Activated naive CD4-positive, alpha-beta T cell treated with anti-CD3 and anti-CD28 coated beads, Interleukin-2, amount 10 ng/mL, durations not matched to agents 7 days and 5 days (primary cell): ENCODE results near the gene RXRA.

Source experiments
- CTCF ChIA-PET: fragments of 350-600 bp; sonication (Branson Sonifier 250); formaldehyde crosslinking; loops from one replicate; lab custom pipeline; 2021; ENCODE audit warnings: antibody characterized with exemption; lab: Charles Lee
- DNase-seq: peaks from one replicate; pipeline ENCODE4 v3.0.0-alpha.2; 2020
- H3K27ac Mint-ChIP-seq: one replicate; pipeline ENCODE4 v1.8.0; 2021; ENCODE audit warnings: mild to moderate bottlenecking, moderate library complexity, mixed read lengths
- H3K27me3 Mint-ChIP-seq: one replicate; pipeline ENCODE4 v1.8.0; 2021; ENCODE audit warnings: mild to moderate bottlenecking, mixed read lengths
- H3K36me3 Mint-ChIP-seq: one replicate; pipeline ENCODE4 v1.8.0; 2021; ENCODE audit warnings: mixed read lengths
- H3K4me1 Mint-ChIP-seq: one replicate; pipeline ENCODE4 v1.8.0; 2021; ENCODE audit warnings: mixed read lengths
- H3K4me3 Mint-ChIP-seq: one replicate; pipeline ENCODE4 v1.8.0; 2021; ENCODE audit warnings: mild to moderate bottlenecking, moderate library complexity, mixed read lengths
- H3K9me3 Mint-ChIP-seq: one replicate; pipeline ENCODE4 v1.8.0; 2021; ENCODE audit warnings: mixed read lengths

RXRA gene

GRCh38 chr9:134372581-134373267 is 46.5 kb downstream of the RXRA start:
- CTCF ChIA-PET: no interaction called here
- H3K27me3 Mint-ChIP-seq: peaks cover 14% of the 10 kb centered on the region
- H3K4me3 Mint-ChIP-seq: no peak overlapping the region
- H3K4me1 Mint-ChIP-seq: no peaks in the 10 kb centered on the region
- no peak for DNase-seq
- no peak overlapping the region for H3K27ac Mint-ChIP-seq
- H3K36me3 Mint-ChIP-seq: no peaks in the 10 kb centered on the region
- H3K9me3 Mint-ChIP-seq: no peaks in the 10 kb centered on the region

- H3K27ac Mint-ChIP-seq: no peak overlapping the region
- H3K4me1 Mint-ChIP-seq: no peaks in the 10 kb centered on the region
- H3K4me3 Mint-ChIP-seq: no peak overlapping the region
- no peaks in the 10 kb centered on the region for H3K9me3 Mint-ChIP-seq
- peaks cover 14% of the 10 kb centered on the region for H3K27me3 Mint-ChIP-seq
- DNase-seq: no peak
- CTCF ChIA-PET: no interaction called here
- H3K36me3 Mint-ChIP-seq: no peaks in the 10 kb centered on the region
Measured at GRCh38 chr9:134373269-134373668, 47.0 kb downstream of the RXRA start.

GRCh38 chr9:134373953-134374300 is 47.7 kb downstream of the RXRA start:
- no peaks in the 10 kb centered on the region for H3K36me3 Mint-ChIP-seq
- H3K27ac Mint-ChIP-seq: no peak overlapping the region
- DNase-seq: no peak
- H3K27me3 Mint-ChIP-seq: peaks cover 14% of the 10 kb centered on the region
- no peaks in the 10 kb centered on the region for H3K9me3 Mint-ChIP-seq
- CTCF ChIA-PET: no interaction called here
- H3K4me1 Mint-ChIP-seq: no peaks in the 10 kb centered on the region
- no peak overlapping the region for H3K4me3 Mint-ChIP-seq

- CTCF ChIA-PET: no interaction called here
- H3K27ac Mint-ChIP-seq: no peak overlapping the region
Measured at GRCh38 chr9:134374301-134375010, 48.2 kb downstream of the RXRA start.

GRCh38 chr9:134375011-134375390 is 48.7 kb downstream of the RXRA start:
- Mint-ChIP-seq H3K27ac (no peak overlapping the region), H3K4me3 (no peak overlapping the region), H3K9me3 (no peaks in the 10 kb centered on the region), H3K36me3 (no peaks in the 10 kb centered on the region), H3K4me1 (no peaks in the 10 kb centered on the region), H3K27me3 (peaks cover 14% of the 10 kb centered on the region)
- CTCF ChIA-PET: no interaction called here
- no peak for DNase-seq

More at GRCh38 chr9:134374301-134375010, 48.2 kb downstream of the RXRA start:
- Mint-ChIP-seq H3K27me3 (peaks cover 14% of the 10 kb centered on the region), H3K4me3 (no peak overlapping the region), H3K4me1 (no peaks in the 10 kb centered on the region), H3K36me3 (no peaks in the 10 kb centered on the region), H3K9me3 (no peaks in the 10 kb centered on the region)
- DNase-seq: no peak

GRCh38 chr9:134375430-134376385 is 49.5 kb downstream of the RXRA start:
- no peak overlapping the region for H3K4me3 Mint-ChIP-seq
- H3K9me3 Mint-ChIP-seq: no peaks in the 10 kb centered on the region
- H3K4me1 Mint-ChIP-seq: no peaks in the 10 kb centered on the region
- CTCF ChIA-PET: no interaction called here
- H3K27ac Mint-ChIP-seq: no peak overlapping the region
- DNase-seq: no peak
- H3K27me3 Mint-ChIP-seq: peaks cover 18% of the 10 kb centered on the region
- no peaks in the 10 kb centered on the region for H3K36me3 Mint-ChIP-seq

- Mint-ChIP-seq H3K36me3 (no peaks in the 10 kb centered on the region), H3K4me1 (peaks cover 5% of the 10 kb centered on the region), H3K27ac (no peak overlapping the region), H3K4me3 (no peak overlapping the region), H3K27me3 (peaks cover 26% of the 10 kb centered on the region), H3K9me3 (no peaks in the 10 kb centered on the region)
- no peak for DNase-seq
- CTCF ChIA-PET: interaction anchor here (1.2 kb wide), 1 partner anchor 15 kb away, joined by 3 read pairs; no protein-coding TSS in a partner anchor
Measured at GRCh38 chr9:134376386-134377142, 50.3 kb downstream of the RXRA start.

GRCh38 chr9:134377143-134377484 is 50.9 kb downstream of the RXRA start:
- H3K9me3 Mint-ChIP-seq: no peaks in the 10 kb centered on the region

GRCh38 chr9:134377976-134378375 is 51.7 kb downstream of the RXRA start:
- H3K27ac Mint-ChIP-seq: no peak overlapping the region
- H3K27me3 Mint-ChIP-seq: peaks cover 35% of the 10 kb centered on the region
- DNase-seq: no peak
- H3K36me3 Mint-ChIP-seq: no peaks in the 10 kb centered on the region
- no peak overlapping the region for H3K4me3 Mint-ChIP-seq
- CTCF ChIA-PET: interaction anchor here (1.2 kb wide), 1 partner anchor 13 kb away, joined by 3 read pairs; no protein-coding TSS in a partner anchor
- H3K4me1 Mint-ChIP-seq: peaks cover 20% of the 10 kb centered on the region
- no peaks in the 10 kb centered on the region for H3K9me3 Mint-ChIP-seq

More at GRCh38 chr9:134377143-134377484, 50.9 kb downstream of the RXRA start:
- Mint-ChIP-seq H3K4me1 (peaks cover 11% of the 10 kb centered on the region), H3K4me3 (no peak overlapping the region), H3K27me3 (peaks cover 32% of the 10 kb centered on the region), H3K36me3 (no peaks in the 10 kb centered on the region), H3K27ac (no peak overlapping the region)
- CTCF ChIA-PET: interaction anchor here (1.2 kb wide), 1 partner anchor 14 kb away, joined by 3 read pairs; no protein-coding TSS in a partner anchor
- no peak for DNase-seq

GRCh38 chr9:134378901-134379338 is 52.7 kb downstream of the RXRA start:
- CTCF ChIA-PET: no interaction called here

GRCh38 chr9:134379831-134380365 is 53.6 kb downstream of the RXRA start:
- H3K9me3 Mint-ChIP-seq: no peaks in the 10 kb centered on the region
- no peak overlapping the region for H3K4me3 Mint-ChIP-seq
- H3K4me1 Mint-ChIP-seq: peaks cover 20% of the 10 kb centered on the region
- CTCF ChIA-PET: no interaction called here
- no peak for DNase-seq
- H3K27me3 Mint-ChIP-seq: peaks cover 40% of the 10 kb centered on the region
- no peaks in the 10 kb centered on the region for H3K36me3 Mint-ChIP-seq
- H3K27ac Mint-ChIP-seq: no peak overlapping the region

More at GRCh38 chr9:134378901-134379338, 52.7 kb downstream of the RXRA start:
- Mint-ChIP-seq H3K9me3 (no peaks in the 10 kb centered on the region), H3K27ac (no peak overlapping the region), H3K4me1 (peaks cover 20% of the 10 kb centered on the region), H3K4me3 (no peak overlapping the region), H3K27me3 (peaks cover 36% of the 10 kb centered on the region), H3K36me3 (no peaks in the 10 kb centered on the region)
- DNase-seq: no peak

GRCh38 chr9:134380542-134381271 is 54.5 kb downstream of the RXRA start:
- no peak overlapping the region for H3K4me3 Mint-ChIP-seq

GRCh38 chr9:134381272-134381661 is 55.0 kb downstream of the RXRA start:
- Mint-ChIP-seq H3K4me1 (peaks cover 20% of the 10 kb centered on the region), H3K36me3 (no peaks in the 10 kb centered on the region), H3K27me3 (peaks cover 33% of the 10 kb centered on the region), H3K27ac (no peak overlapping the region), H3K4me3 (no peak overlapping the region), H3K9me3 (no peaks in the 10 kb centered on the region)
- no peak for DNase-seq
- CTCF ChIA-PET: no interaction called here

More at GRCh38 chr9:134380542-134381271, 54.5 kb downstream of the RXRA start:
- Mint-ChIP-seq H3K36me3 (no peaks in the 10 kb centered on the region), H3K9me3 (no peaks in the 10 kb centered on the region), H3K27ac (no peak overlapping the region), H3K4me1 (peaks cover 20% of the 10 kb centered on the region), H3K27me3 (peaks cover 34% of the 10 kb centered on the region)
- CTCF ChIA-PET: no interaction called here
- DNase-seq: no peak
